ENCODE measurements around the gene ZDHHC19. TPM values are rescaled to one million over a fixed set of nuclear protein-coding genes. Genes with fewer than 3 reads are reported as not detected.
"Not testable (repeated sequence)": the region's sequence is repeated elsewhere in the genome, so short reads cannot be mapped to it uniquely, and the experiment has no call there.

ZDHHC19 gene
- total RNA-seq, 1 donor from 2014 or later: not detected

- no peak for DNase-seq (ENCODE audit: missing footprints)
- intact Hi-C loops (cut with DNase I): no loop called here
- peak; percentile 32 for ATAC-seq
Observed at GRCh38 chr3:196186651-196187573, 24.3 kb downstream of the ZDHHC19 start.

DNA sequence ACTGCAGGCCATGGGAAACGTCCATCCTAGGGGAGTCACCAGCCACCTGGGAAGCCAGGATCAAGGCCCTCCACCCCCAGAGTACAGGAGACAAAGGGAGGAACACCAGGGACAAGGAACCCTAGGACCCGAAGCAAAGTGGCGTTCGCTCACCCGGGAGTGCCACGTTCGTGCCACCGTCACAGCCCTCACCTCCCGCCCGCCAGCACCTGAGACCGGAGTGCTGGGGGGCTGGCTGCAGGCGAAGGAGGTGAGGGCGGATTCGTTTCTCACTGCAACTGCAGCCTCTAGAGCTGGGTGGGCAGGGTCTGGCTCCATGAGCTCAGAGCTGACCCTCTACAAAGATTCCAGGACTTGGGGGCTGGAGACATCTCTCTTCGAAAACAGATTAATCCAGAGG lies 26.3 kb downstream of the ZDHHC19 start:
- intact Hi-C loops (cut with DNase I): no loop called here
- DNase-seq (ENCODE audit: missing footprints): no peak
- ATAC-seq: no peak

- DNase-seq (ENCODE audit: missing footprints); ATAC-seq; intact Hi-C loops (cut with DNase I): not testable (repeated sequence)
Observed at GRCh38 chr3:196184169-196184432, 27.1 kb downstream of the ZDHHC19 start.

GRCh38 chr3:196181127-196181546 lies 30.1 kb downstream of the ZDHHC19 start:
- intact Hi-C loops (cut with DNase I): no loop called here
- DNase-seq (ENCODE audit: missing footprints) (no peak), ATAC-seq (no peak)

DNA sequence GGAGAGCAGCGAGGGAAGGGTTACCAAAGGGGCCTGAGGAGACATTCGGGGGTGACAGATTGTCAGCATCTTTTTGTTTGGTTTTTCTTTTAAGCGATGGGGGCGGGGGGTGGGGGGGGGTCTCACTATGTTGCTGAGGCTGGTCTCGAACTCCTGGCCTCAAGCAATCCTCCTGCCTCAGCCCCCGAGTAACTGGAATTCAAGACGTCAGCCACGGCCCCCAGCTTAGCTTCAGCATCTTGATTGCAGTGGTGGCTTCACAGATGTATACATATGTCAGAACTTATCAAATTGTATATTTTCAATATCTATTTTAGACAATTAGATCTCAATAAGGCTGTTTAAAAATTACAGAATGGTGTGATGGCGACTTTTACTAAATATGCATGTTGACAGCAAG lies 30.9 kb downstream of the ZDHHC19 start:
- DNase-seq (ENCODE audit: missing footprints): no peak
- intact Hi-C loops (cut with DNase I): no loop called here
- ATAC-seq: no peak

- intact Hi-C loops (cut with DNase I): no loop called here
- no peak for ATAC-seq
- no peak for DNase-seq (ENCODE audit: missing footprints)
Observed at GRCh38 chr3:196179380-196180308, 31.6 kb downstream of the ZDHHC19 start.

DNA sequence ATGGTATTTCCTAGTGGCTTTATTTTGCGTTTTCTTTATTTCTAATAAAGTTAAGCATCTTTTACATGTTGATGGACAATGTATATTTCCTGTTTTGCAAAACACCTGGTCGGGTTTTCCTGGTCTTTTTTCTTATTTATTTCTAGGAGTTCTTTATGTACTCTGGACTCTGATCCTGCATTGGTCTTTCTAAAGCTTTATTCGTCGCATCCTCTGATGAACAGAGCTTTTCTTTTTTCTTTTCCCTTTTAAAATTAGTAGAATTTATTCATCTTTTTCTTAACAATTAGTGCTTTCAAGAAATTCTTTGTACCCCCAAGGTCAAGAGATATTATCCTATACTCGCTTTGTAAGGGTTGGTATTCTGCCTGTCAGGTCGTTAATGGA lies 32.2 kb downstream of the ZDHHC19 start:
- DNase-seq (ENCODE audit: missing footprints) (no peak), ATAC-seq (no peak)
- intact Hi-C loops (cut with DNase I): no loop called here

DNA sequence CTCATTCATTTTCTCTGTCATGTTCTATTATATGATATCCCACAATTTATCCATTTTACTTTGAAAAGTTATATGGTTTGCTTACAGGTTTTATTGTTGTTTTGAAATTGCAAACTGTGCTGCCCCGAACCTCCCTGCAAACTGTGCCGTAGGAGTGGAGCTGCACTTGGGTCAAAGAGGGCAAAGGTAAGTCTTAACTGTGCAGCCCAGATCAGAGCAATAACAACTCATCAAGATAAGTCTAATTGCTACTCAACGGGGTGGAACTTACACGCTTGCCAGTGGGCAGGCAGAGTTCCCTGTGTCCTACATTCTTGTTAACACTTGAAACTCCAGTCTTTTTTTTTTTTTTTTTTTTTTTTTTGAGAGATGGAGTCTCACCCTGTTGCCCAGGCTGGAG lies 33.2 kb downstream of the ZDHHC19 start:
- intact Hi-C loops (cut with DNase I): no loop called here
- ATAC-seq: no peak

DNA sequence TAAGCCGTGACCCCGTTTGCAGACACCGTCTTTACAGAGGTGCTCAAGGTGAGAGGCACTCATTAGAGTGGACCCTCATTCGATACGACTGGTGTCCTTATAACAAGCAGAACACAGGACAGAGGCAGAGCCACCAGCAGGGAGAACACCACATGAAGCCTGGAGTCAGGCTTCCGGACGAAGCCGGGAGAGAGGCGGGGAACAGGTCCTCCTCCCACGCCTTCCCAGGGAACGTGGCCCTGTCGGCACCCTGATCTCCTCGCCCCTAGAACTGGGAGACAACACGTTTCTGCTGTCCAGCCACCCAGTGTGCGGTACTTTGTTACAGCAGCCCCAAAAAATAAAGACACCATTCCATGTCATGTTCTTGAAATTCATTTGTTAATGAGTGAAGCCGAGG lies 33.6 kb downstream of the ZDHHC19 start:
- DNase-seq (ENCODE audit: missing footprints): no peak
- intact Hi-C loops (cut with DNase I): no loop called here
- no peak for ATAC-seq

More for the DNA sequence above, 33.2 kb downstream of the ZDHHC19 start:
- no peak for DNase-seq (ENCODE audit: missing footprints)

GRCh38 chr3:196175722-196176121 lies 35.5 kb downstream of the ZDHHC19 start:
- ATAC-seq (no peak), DNase-seq (ENCODE audit: missing footprints) (no peak)
- intact Hi-C loops (cut with DNase I): no loop called here

DNA sequence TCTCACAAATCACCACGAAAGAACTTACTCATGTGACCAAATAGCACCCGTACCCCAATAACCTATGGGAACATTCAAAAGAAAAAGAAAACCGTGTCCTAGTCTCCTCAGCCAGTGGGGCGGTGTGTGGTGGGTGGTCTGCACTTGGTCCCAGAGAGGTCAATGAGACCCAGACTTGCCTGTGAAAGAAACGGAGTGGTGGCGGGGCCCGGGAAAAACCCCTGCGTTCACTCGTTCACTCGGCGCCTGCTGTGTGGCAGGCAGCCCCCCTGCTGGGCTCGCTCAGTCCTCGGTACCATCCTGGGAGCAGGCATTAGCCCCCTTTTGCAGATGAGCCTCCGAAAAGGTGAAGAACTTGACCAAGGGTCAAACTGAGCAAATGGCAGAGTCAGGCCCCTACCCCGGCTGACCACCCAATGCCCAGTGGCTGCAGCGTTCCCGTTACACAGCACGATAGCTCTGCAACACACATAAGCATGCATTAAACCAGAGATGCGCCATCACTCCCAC lies 36.0 kb downstream of the ZDHHC19 start:
- ATAC-seq (no peak), DNase-seq (ENCODE audit: missing footprints) (no peak)
- intact Hi-C loops (cut with DNase I): no loop called here

- intact Hi-C loops (cut with DNase I): no loop called here
- no peak for ATAC-seq
Observed at GRCh38 chr3:196174652-196175051, 36.5 kb downstream of the ZDHHC19 start.

GRCh38 chr3:196170296-196170695 lies 40.9 kb downstream of the ZDHHC19 start:
- intact Hi-C loops (cut with DNase I); DNase-seq (ENCODE audit: missing footprints); ATAC-seq: not testable (repeated sequence)

More at GRCh38 chr3:196174652-196175051, 36.5 kb downstream of the ZDHHC19 start:
- no peak for DNase-seq (ENCODE audit: missing footprints)

DNA sequence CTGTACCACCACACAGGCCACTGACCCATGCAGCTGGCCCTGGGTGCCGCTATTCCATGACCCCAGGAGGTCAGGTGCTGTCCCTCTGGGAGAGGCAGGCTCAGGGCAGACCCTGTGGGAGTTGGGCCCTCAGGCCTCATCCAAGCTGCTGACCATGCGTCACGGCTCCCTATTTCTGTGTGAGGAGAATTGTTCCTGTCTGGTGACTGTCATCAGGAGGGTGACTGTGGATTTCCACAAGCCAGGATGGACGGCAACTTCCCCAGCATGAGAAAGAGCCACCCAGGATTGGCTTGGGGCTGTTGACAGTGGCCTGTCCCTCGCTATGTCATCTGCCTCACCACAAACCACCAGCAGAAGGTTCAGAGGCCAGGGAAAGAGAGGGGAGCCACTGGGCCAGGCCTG lies 41.4 kb downstream of the ZDHHC19 start:
- DNase-seq (ENCODE audit: missing footprints) (no peak), ATAC-seq (no peak)
- intact Hi-C loops (cut with DNase I): no loop called here

GRCh38 chr3:196168808-196169391 lies 42.3 kb downstream of the ZDHHC19 start:
- DNase-seq (ENCODE audit: missing footprints) (no peak), ATAC-seq (peak; percentile 38)
- intact Hi-C loops (cut with DNase I): no loop called here

GRCh38 chr3:196166741-196167140 lies 44.5 kb downstream of the ZDHHC19 start:
- intact Hi-C loops (cut with DNase I): no loop called here
- ATAC-seq (no peak), DNase-seq (ENCODE audit: missing footprints) (no peak)

DNA sequence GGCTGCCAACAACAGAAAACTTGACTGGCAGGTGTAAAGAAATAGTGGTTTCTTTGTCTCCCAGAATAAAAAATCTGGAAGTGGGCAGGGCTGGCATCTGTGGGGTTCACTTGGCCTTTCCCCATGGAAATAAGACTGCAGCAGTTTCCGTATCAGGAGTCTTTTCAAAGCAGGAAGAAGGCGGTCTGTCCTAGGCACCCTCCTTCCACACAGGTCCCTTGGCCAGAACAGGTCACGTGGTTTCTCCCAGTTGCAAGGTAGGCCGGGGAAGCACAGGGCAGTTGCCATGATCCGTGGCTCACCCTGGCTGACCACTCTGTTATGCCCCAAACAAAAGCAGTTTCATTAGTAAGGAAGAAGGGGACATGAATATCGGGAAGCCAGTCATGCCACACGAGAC lies 45.4 kb downstream of the ZDHHC19 start:
- intact Hi-C loops (cut with DNase I): no loop called here
- DNase-seq (ENCODE audit: missing footprints) (no peak), ATAC-seq (no peak)

GRCh38 chr3:196165006-196165575 lies 46.1 kb downstream of the ZDHHC19 start:
- intact Hi-C loops (cut with DNase I); ATAC-seq: not testable (repeated sequence)

DNA sequence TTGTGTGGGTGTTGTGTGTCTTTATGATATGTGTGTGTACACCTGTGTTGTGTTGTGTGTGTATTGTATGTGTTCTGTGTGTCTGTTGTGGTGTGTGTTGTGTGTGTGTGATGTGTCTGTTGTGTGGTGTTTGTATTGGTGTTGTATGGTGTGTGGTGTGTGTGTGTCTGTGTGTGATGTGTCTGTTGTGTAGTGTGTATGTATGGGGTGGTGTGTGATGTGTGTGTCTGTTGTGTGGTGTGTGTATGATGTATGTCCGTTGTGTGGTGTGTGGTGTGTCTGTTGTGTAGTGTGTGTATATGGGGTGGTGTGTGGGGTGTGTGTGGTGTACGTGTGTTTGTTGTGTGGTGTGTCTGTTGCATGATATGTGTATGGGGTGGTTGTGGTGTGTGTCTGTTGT lies 46.6 kb downstream of the ZDHHC19 start:
- DNase-seq (ENCODE audit: missing footprints) (no peak), ATAC-seq (no peak)
- intact Hi-C loops (cut with DNase I): no loop called here

More at GRCh38 chr3:196165006-196165575, 46.1 kb downstream of the ZDHHC19 start:
- not testable (repeated sequence) for DNase-seq (ENCODE audit: missing footprints)
